ENCODE data around the gene BRD3OS.
"Not testable (repeated sequence)": the region's sequence is repeated elsewhere in the genome, so short reads cannot be mapped to it uniquely, and the experiment has no call there.

The BRD3OS gene

DNA sequence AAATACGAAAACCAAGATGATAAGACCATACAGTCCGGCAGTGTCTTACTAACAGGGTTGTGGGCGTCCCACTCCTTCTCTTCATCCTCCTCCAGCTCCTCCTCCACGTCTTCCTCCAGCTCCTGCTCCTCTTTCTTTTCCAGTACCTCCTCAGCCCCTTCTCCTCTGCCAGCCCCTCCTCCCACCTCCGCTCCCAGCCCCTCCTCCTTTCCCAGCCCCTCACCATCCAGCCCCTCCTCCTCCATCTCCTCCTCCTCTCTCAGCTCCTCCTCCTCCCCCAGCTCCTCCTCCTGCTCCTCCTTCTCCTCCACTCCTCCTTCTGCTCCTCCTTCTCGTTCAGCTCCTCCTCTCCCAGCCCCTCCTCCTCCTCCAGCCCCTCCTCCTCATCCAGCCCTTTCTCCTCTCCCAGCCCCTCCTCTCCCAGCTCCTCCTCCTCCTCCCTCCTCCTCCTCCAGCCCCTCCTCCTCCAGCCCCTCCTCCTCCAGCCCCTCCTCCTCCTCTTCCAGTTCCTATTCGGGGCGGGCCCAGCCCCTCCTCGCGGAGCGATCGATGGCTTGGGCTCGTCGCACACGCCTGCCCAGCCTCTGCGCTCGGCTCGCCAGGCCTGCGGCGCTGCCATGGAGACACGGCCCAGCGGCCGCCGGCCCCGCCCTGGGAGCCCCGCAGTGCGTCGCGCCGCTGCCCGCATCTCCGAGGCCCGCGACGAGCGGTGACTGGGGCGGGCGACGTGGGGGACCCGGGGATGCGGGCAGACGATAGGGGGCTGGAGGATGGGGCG, at the start of gene BRD3OS:
TSS of gene BRD3OS (plus strand) at position 654 of the 778 bp plus-strand sequence. CDS start 1,267 bp downstream, outside the sequence.
- peak; percentile 98 for DNase-seq

DNA sequence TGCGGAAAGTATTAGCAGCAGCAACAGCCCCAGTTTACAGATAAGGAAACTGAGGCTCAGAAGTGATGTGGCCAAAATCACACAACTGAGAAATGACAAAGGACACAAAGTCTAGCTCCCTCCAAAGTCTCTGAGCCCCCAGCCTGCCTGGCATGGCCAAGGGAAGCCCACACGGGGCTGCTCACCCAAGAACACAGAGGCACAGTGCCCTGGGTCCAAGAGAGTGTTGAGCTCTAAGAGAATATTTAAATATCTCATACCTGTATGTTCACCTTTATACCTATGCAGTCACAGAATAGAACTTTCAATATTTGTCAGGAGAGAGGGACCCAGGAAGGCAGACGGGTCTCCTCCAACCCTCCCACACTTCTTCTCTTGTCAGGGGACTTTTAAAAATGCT, 49.8 kb upstream of the BRD3OS start:
- DNase-seq = no peak

GRCh38 chr9:133976191-133976861, 49.0 kb upstream of the BRD3OS start:
- DNase-seq = no peak

DNA sequence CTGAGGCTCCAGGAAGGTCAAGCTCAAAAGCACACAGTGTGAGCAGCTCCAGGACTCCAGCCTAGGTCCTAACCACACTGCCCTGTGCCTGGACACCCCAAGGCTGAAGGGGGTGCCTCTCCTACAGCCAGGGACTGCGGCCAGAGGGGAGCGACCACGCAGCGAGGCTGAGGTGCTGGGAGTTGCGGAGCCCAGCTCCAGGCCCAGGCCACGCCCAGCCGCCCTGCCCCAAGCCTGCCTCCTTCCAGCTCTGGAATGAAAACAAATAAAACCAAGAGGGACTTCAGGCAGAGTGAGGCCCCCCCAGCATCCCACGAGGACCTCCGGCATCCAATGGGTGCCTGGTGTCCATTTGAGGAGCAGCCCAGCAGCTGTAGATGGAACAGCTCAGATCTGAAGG, 48.4 kb upstream of the BRD3OS start:
- no peak for DNase-seq

GRCh38 chr9:133977421-133978201, 47.7 kb upstream of the BRD3OS start:
- no peak for DNase-seq

DNA sequence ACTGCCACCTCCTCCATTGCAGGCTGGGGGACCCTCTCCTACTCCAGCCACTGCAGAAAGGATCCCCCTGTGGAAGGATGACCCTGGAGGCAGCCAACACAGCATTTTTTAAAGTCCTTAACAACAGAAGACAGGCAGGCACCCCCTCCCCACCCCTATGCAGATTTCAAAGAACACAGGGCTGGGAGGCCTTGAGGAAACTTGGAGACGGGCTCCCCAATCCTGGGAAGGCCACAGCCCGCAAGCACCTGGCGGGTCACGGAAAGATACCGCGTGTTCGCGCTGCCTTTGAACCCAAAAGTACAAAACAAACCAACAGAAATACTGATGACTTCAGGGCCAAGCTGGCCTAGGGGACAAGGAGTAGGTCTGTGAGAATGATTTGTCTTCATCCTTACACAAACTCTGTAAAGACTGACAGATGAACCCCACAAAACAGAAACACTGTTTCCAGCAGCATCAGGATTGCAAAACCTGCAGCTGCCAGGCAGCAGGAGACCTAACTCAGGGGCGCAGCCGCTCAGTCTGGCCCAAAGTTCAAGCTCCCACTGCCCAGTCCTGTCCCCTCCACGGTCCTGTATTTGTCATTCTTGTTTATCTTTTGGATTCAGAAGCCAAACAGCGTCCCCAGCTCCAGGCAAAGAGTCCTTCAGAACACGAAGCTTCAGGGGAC, 46.9 kb upstream of the BRD3OS start:
- DNase-seq = no peak

DNA sequence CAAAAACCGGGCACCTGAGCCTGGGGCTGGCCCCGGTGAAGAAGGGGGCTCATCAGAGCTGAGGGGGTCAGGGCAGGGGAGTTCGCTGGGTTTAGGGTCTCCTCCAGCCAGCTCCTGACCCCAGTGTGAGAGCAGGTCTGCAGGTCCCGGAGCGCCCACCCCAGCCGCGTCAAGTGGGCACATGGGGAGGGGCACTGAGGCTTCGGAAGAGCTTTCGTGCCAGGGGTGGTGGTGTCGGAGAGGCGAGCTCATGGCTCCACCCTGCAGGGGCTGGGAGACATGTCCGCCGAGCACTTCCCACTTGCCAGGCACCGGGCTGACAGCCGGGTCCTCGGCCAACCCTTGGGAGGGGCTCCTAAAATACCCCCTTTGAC, 46.4 kb upstream of the BRD3OS start:
- DNase-seq = no peak

DNA sequence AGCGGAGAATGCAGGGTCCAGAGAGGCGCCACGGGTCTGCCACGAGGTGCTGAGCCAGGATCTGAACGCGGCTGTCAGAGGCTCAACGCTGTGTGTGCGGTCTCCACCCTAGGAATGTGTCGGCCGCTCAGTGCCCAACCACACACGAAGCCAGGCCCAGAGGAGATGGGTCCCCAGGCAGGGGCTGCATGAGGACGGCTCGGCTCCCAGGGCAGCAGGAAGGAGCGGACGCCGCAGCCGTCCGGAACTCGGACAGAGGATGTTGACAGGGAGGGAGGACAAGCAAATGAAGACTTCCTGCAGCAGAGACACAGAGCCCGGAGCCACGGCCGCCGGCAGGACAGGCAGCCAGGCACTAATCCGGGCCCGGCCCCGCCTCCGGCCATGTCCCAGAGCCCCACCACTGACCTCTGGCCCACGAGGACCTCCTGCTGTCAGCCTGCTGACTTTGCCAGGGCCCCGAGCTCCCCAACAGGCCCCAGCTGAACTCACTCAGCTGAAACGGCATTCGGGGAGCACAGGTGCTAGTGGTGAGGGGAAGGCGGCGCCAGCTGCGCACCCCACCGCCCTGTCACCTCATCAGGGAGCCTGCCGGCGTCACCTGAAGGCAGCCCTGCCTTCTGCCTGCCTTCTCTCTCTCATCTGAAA, 45.9 kb upstream of the BRD3OS start:
- DNase-seq = no peak

DNA sequence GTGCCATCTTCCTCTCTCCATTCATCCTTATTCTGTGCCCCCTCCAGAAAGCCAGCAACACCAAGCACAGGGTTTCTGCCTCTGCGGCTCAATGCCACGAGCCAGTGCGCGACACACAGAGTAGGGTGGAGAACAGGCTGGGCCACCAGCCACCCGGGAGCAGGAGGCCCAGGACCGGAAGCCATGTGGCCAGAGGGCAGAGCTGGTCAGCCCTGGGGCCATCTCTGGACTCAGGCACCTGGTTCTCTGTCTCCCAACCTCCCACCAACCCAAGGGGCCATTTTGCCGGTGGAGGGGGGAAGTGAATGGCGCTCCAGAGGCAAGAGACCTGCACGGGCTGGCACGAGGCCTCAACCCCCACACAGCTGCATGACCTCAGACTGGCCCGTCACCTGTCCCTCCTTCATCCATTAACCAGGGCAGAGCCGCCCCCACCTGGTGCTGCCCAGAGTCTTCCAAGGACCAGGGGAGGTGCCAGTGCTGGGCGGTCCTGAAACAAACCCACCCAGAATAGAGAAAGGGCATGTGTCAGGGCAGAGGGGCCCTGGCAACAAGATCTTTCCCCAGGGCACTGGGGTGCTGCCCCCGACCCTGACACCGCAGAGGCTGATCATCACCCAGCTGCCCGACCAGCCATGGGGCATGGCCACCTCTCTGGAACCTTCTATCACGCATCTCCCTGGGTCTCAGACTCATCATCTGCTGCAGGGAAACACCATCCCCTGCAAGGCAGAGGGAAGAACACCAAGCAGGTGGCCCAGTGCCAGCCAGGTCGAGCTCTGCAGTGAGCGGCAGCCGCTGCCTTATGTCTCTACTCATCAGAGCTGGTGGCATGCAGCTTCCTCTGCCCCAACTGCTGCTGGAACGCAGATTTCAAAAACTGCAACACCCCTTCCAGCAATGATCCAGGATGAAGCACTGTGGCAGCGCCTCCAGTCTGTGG, 45.1 kb upstream of the BRD3OS start:
- no peak for DNase-seq

GRCh38 chr9:133980864-133981588, 44.3 kb upstream of the BRD3OS start:
- DNase-seq = no peak

- DNase-seq = no peak
These were observed 43.7 kb upstream of the BRD3OS start for GRCh38 chr9:133981589-133981957.

- DNase-seq = no peak
These were observed 43.2 kb upstream of the BRD3OS start for GRCh38 chr9:133981958-133982681.

- DNase-seq = no peak
These were observed 42.1 kb upstream of the BRD3OS start for GRCh38 chr9:133982971-133983720.

DNA sequence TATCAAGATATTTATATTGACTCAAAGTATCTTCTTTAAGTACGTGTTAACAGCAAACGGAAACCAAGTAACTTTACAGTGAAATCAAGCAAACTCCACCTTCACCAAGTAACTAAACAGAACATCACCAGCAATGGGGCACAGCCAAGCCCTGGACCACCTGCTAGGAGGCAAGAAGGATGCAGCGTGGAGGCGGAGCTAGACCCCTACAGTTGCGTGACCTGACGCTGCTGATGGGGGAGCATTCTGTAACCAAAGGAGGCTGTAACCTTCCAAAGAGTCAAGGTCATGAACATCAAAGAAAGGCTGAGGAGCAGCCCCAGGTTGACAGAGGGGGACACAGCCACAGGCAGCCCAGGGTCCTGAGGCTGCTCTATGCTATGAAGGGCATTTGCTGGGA, 39.2 kb upstream of the BRD3OS start:
- no peak for DNase-seq

- DNase-seq = no peak
These were observed 38.4 kb upstream of the BRD3OS start for GRCh38 chr9:133986774-133987445.

DNA sequence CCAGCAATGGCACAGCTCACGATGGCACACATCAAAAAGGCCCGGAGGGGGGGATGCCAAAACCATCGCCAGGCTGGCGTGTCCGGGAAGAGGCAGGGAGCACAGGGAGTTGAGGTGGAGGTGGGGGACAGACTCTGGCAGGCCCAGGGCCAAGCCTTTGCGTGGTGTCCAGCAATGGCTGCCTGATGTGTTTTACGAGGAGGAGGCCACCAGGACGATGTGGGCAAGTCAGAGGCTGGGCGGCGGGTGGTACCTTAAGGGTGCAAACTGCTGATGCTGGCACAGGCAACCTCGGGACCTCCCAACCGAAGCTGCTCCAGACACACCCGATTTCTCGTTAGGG, 37.9 kb upstream of the BRD3OS start:
- DNase-seq = no peak

DNA sequence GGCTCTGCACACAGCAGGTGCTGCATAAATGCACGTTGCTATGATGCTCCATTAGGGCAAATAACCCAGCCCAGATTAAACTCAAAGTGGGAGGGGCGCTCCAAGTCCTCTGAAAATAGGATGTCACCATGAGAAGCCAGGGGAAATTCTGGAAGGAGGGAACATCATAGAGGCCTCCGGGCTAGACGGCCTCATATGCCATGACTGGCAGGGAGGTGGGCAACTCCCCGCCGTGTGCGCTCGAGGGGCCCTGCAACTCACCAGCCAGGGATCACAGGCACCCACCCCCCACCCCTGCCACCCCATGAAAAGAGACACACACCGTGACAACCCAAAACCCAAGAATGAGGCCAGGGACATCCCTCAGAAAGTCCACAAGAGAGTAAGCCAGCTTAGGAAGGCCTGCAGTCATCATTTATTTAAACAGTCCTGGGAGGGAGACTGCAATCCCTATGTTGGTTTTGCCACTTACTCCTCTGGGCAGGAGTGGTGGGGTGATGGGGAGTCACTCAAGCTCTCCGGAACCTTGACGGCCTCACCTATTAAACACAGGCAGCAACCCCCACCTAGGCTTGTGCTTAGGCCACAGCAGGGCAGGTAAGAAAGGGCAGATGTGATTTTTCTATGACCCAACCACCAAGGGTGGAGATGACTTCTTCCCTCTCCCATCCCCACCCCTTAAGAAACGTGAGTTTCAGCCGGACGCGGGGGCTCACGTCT, 37.2 kb upstream of the BRD3OS start:
- no peak for DNase-seq

GRCh38 chr9:133988771-133989170, 36.5 kb upstream of the BRD3OS start:
- DNase-seq = not testable (repeated sequence)

All from HCEC 1CT (cell line).